ENCODE results near the gene NSFL1C.
"Not testable (repeated sequence)": the region's sequence is repeated elsewhere in the genome, so short reads cannot be mapped to it uniquely, and the experiment has no call there.

The NSFL1C gene

DNA sequence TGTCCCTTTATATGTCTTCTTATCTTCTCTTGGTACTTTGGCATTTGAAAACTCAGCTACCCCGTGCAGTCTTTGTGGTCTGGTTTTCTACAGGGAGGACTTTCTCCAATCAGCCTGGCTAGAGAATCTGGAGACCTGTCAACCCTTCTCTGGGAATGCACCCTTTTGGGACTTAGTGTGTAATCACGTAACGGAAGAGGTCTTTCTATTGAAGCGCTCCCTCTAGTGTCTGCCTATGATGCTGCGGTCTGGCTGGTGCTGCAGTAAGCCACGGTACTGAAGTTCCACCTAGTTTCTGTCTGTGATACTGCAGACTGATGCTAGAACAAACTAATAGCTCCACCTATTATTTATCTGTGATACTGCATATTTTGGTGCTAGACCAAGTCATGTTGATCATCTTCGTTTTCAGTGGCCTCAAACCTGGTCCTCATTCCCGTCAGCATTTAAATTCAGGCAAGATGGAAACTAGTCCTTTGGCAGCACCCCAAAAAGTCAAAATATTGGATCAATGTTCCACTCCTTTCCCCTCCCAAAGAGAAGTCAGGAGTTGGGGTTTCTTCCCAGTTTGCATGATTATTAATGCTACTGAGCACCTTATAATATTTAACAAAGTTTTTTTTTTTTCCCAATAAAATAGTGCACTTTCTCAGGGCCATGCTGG is 37.0 kb upstream of the NSFL1C start:
- no peak overlapping the region for H3K27ac ChIP-seq
- TF ChIP-seq, protein P1, sequence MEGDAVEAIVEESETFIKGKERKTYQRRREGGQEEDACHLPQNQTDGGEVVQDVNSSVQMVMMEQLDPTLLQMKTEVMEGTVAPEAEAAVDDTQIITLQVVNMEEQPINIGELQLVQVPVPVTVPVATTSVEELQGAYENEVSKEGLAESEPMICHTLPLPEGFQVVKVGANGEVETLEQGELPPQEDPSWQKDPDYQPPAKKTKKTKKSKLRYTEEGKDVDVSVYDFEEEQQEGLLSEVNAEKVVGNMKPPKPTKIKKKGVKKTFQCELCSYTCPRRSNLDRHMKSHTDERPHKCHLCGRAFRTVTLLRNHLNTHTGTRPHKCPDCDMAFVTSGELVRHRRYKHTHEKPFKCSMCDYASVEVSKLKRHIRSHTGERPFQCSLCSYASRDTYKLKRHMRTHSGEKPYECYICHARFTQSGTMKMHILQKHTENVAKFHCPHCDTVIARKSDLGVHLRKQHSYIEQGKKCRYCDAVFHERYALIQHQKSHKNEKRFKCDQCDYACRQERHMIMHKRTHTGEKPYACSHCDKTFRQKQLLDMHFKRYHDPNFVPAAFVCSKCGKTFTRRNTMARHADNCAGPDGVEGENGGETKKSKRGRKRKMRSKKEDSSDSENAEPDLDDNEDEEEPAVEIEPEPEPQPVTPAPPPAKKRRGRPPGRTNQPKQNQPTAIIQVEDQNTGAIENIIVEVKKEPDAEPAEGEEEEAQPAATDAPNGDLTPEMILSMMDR (conservative IDR thresholded peaks at IDR 0.05): peak; percentile 99

DNA sequence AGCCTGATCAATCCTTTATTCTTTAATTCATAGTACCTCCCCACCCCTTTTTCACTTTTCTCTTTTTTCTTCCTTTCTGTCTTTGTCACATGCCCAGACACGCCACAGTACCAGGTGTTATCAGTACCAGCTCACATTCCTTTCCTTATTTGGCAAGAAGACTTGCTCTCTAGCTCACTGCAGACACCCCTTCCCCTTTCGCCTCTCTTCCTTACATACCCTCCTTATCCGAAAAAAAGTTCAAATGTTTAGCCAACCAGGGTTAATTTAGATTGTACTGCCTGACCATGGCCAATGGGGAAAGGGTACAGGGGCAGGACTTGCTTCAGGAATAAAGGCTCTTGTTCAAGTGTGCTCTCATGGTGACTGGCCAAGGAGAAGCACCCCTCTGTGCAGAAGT is 33.8 kb upstream of the NSFL1C start:
- H3K27ac ChIP-seq: no peak overlapping the region
- TF ChIP-seq, protein P1 (conservative IDR thresholded peaks at IDR 0.05): no peak

DNA sequence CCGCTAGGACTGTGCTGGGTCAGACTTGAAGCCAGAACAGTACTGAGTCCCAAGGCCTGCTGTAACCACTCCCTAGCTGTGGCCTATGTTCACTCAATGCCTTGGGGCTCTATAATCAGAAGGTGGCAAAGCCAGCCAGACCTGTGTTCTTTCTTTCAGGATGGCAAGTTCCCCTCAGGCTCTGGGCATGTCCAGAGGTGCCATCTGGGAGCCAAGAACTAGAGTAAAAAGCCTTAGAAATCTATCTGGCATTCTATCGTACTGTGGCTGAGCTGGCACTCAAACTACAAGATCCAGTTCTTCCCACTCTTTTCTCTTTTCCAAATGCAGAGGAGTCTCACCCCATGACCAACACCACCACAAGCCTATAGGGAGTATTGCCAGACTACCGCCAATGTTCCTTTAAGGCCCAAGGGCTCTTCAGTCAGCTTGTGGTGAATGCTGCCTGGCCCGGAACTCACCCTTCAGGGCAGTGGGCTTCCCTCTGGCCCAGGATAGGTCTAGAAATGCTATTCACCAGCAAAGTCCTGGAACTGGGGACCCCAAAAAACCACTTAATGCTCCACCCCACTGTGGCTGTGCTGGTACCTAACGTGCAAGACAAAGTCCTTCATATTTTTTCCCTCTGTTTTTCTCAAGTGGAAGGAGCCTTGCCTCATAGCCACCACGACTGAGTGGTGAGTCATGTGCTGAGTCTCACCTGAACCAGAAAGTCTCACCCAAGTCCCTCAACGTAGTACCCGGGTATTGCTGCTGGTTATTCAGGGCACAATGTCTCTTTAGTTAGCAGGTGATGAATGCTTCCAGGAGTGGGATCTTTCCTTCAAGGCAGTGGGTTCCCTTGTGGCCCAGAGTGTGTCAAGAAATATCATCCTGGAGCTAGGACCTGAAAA is 33.1 kb upstream of the NSFL1C start:
- H3K27ac ChIP-seq: no peak overlapping the region
- TF ChIP-seq, protein P1 (conservative IDR thresholded peaks at IDR 0.05): no peak

DNA sequence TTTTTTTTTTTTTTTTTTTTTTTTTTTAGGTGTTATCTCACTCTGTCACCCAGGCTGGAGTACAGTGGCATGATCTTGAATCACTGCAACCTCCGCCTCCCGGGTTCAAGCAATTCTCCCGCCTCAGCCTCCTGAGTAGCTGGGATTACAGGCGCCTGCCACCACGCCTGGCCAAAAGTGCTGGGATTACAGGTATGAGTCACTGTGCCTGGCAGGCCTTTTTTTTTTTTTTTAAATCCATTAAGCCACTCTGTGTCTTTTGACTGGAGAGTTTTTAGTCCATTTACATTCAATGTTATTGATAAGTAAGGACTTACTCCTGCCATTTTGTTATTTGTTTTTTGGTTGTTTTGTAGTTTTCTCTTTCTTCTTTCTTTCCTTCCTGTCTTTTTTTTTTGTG is 30.7 kb upstream of the NSFL1C start:
- not testable (repeated sequence) for H3K27ac ChIP-seq

DNA sequence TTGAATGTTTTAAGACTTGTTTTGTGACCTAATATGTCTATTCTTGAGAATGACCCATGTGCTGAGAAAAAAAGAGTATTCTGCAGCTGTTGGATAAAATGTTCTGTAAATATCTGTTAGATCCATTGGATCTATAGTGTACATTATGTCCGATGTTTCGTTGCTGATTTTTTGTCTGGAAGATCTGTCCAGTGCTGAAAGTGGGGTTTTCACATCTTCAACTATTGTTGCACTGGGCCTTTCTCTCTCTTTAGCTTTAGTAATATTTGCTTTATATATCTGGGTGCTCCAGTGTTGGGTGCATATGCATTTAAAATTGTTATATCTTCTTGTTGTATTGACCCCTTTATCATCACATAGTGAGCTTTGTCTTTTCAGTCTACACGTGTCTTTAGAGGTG is 30.3 kb upstream of the NSFL1C start:
- H3K27ac ChIP-seq: no peak overlapping the region
- TF ChIP-seq, protein P1 (conservative IDR thresholded peaks at IDR 0.05): no peak

DNA sequence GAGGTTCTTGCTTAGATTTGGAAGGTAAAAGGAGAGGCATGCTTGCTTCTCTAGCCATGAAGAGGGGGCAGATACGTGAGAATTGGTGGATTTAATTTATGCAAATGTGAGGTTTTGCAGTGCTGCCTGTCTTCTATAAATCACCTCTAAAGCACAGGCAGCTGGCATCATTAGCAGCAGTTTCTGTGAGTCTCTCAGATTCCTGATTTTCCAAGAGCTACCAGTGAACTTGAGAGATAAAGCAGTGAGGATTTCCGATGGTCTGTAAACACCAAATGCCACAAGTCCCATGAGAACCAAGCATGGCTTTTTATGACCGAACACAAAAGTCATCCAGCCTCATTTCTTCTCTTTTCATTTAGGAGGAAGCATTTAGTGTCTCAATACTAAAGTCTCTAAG is 27.8 kb upstream of the NSFL1C start:
- TF ChIP-seq, protein P1 (conservative IDR thresholded peaks at IDR 0.05): no peak
- no peak overlapping the region for H3K27ac ChIP-seq

DNA sequence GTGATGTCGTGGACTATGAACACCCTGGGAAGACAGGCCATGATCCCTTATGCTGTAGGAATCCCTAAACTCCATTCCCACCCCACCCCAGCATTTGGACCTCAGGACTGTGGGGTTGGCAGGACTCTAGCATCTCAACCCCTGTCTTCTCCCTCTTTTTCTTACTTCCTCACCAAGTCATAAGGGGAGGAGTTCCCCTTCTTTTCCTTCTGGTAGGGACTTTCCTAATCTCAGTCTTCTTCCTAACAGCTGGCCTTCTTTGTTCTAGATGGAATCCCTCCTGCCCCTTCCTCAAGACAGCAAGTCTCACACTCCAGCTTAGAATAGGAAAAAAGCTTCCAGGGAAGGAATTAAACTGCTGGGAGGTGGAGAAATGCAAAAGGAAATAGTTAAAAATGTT is 26.9 kb upstream of the NSFL1C start:
- TF ChIP-seq, protein P1 (conservative IDR thresholded peaks at IDR 0.05): no peak
- no peak overlapping the region for H3K27ac ChIP-seq

All from VCaP (cell line).